Activated CD8-positive, alpha-beta memory T cell treated with anti-CD3 and anti-CD28 coated beads, Interleukin-2, amount 50 U/mL, for 1 hour (primary cell): ENCODE data around the gene TRIM17.

Experiments used
- DNase-seq: peaks from one replicate; pipeline ENCODE4 v3.0.0-alpha.2; 2020; ENCODE audit errors: extremely low read depth

TRIM17 gene

DNA sequence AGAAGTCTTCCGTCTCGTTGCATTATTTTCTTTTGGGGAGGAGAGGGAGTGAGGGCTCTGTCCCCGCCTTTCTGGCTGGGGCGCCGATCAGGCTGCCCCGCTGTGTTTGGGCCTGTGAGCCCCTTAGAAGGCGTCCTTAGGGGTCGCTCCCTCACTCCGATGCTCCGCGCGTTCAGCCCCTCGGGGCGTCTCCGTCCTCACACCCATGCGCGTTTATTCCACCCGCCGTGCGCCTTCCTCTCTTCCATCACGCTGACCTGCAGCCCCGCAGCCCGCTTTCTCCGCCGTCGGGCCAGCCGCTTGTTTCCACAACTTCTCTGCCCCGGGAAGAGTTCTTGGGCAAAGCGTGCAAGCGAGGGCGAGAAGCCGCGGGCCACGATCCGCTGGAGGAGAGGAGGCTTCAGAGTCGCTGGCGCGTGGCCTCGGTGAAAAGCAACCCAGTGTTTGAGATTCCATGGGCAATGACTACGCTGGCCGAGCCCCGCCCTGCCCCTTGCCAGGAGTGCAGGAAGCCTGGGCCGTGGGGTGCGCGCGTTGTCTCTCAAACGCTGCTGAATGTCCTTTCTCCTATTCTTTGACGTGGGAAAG is 37.7 kb downstream of the TRIM17 start:
- DNase-seq, result no peak

DNA sequence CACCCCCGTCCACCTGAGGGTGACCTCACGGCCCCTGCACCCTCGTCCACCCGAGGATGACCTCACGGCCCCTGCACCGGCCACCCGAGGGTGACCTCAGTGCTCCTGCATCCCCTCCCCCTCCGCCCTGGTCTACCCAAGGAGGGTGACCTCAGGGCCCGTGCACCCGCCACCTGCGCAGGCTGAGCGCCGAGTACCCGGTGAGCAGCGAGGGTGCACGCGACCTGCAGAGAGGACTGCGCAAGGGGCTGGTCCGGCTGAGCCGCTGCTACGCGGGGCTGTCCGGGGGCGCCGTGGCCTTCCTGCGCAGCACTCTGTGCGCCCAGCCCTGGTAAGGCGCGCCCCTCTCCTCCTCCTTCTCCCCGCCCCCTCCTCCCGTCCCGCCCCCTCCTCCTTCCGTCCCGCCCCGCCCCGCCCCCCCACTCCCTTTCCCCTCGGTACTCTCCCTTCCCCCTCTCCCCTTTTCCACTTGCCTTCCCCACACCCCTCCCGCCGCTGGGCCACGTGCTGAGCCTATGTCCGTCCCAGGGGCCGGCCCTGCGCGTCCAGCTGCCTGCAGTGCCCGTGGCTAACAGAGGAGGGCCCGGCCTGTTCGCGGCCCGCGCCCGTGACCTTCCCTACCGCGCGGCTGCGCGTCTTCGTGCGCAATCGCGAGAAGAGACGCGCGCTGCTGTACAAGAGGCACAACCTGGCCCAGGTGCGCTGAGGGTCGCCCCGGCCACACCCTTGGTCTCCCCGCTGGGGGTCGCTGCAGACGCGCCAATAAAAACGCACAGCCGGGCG is 38.4 kb downstream of the TRIM17 start:
- DNase-seq, result no peak

DNA sequence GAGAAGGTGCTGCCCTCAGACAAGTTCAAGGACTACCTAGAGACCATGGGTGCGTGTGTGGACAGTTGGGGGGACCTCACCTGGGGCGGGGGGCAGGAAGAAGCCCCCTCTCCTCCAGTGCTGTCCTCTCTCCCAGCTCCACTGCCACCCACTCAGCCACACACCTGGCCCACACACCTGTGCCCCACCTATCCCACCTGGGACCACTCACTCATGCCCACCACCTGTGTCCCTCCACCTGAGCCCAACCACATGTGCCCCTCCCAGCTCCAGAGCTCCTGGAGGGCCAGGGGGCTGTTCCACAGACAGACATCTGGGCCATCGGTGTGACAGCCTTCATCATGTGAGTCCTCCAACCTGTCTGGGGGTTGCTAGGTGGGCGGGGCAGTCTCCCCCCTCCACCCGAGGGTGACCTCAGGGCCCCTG is 39.0 kb downstream of the TRIM17 start:
- no peak for DNase-seq

DNA sequence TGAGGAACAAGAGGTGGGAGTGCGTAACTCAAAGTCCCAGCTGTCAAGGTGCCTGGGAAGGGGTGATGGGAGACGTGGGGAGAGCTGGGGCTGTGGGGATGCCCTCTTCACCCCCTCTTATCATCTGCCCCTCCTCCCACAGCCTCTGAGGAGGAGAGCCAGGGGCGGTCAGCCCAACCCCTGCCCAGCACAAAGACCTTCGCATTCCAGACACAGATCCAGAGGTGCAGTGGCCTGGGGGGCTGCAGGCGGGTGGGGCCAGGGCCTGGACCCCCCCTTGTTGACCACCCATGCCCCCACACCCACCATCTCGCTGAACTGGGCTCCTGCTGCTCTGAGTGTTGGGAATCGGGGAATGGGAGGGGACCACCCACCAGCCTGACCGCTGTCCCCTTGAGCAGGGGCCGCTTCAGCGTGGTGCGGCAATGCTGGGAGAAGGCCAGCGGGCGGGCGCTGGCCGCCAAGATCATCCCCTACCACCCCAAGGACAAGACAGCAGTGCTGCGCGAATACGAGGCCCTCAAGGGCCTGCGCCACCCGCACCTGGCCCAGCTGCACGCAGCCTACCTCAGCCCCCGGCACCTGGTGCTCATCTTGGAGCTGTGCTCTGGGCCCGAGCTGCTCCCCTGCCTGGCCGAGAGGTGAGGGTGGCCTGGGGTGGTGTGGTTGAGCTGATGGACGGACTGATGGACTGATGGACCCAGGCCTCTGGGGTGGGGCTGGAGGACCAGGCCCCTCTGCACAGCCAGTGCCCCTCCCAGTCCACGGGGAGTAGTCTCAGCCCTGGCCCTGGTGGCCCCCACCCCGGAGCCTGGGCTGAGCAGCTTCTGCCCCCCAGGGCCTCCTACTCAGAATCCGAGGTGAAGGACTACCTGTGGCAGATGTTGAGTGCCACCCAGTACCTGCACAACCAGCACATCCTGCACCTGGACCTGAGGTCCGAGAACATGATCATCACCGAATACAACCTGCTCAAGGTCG is 39.7 kb downstream of the TRIM17 start:
- DNase-seq, result no peak

DNA sequence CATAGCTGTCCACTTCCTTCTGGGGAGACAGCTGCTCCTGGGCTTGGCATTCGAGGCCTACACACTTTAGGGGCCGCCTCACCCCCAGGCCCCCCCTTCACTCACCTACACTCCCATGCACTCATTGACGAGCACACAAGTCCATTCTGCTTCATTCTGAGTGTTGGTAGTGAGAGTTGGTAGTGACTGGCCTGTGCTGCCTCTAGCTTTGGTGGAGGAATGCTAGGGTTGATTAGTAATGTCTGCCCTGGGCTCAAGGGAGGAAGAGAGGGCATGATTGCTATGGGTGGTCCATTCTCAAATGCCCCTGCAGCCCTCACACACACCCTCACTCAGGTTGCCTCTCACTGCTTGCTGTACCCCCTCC is 40.4 kb downstream of the TRIM17 start:
- DNase-seq, result no peak

DNA sequence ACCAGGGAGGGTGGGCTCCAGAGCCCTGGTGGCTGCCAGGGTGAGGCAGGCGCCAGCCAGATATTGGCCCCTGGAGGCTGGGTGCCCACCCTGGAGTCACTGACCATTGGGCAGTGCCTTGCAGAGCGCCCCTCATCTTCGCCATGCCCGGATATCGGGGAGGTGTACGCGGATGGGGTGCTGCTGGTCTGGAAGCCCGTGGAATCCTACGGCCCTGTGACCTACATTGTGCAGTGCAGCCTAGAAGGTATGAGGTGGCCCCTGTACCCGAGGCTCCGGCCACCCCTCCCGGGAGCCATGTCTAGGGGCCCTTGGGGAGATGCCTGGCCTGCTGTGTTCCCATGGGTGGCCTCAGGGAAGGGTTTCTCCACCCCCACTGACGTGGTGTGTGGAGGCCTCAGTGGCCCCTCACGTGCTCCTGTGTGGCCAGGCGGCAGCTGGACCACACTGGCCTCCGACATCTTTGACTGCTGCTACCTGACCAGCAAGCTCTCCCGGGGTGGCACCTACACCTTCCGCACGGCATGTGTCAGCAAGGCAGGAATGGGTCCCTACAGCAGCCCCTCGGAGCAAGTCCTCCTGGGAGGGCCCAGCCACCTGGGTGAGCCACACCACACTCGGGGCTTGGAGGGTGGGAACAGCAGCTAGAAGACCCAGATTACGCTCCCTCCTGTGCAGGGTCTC is 40.9 kb downstream of the TRIM17 start:
- no peak for DNase-seq

DNA sequence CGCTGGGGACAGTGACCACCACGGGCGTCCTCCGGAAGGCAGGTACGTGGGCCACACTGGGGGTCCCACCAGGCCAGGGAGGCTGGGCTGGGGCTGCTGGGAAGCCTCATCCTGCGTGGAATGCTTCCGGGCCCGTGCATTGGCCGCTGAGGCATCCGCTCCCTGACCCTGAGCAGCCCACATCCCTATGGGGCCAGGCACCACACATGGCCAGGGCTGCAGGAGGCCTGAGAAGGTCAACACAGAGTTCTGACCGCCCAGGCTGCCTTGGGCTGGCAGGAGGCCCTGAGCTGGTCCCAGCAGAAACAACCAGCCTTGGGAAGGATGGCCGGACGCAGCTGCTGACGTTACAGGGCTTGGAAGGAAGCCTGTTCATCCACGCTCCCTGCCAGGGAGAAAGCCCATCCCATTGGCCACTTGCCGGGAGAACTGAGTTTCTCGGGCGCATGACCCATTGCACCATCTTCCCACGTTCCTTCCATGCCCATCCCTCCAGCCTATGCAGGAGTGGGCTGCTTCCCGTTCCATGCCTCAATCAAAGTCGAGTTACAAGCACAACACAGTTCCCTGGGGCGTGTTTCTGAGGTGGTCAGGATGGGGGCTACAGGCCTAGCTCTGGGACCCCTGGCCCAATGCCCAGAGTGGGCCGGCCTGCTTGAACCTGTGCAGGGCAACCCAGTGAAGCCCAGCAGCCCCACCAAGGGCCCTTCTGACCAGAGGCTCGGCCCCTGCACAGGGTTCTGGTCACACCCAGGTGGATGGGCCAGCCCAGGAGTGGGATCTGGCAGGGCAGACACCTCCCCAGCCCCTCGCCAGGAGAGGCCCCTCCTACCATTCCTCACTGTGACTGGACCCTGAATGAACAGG is 41.7 kb downstream of the TRIM17 start:
- no peak for DNase-seq

DNA sequence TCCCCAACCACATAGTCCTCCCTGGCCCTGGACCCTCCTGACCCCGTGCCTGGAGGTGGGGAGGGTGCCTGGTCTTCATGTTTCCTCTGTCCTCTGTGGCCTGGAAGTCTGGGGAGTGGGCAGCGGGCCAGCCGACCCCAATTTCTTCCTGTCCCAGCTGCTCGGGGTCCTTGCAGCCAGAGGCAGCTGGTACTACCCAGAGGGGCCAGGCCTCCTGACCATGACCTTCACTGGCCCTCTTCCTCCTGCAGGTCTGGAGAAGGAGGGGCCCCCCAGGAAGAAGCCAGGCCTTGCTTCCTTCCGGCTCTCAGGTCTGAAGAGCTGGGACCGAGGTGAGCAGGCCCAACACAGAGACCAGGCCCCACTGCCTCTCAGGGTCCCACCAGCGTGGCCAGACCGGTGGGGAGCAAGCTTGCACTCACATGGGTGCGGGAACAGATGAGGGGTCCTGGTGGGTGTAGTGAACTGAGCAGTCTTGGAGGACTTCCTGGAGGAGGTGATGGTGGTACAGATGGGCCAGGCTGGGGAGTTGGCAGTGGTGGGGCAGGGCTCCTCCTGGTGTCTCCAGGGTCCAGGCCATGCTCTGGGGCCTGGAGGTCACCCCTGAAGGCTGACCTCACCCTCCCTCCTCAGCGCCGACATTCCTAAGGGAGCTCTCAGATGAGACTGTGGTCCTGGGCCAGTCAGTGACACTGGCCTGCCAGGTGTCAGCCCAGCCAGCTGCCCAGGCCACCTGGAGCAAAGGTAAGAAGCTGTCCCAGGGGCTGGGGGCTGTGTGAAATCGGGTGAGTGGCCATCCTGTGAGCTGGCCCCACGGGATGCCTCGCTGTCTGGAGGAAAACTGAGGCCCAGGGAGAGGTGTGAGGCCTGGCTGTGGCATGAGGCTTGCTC is 42.7 kb downstream of the TRIM17 start:
- DNase-seq, result no peak

DNA sequence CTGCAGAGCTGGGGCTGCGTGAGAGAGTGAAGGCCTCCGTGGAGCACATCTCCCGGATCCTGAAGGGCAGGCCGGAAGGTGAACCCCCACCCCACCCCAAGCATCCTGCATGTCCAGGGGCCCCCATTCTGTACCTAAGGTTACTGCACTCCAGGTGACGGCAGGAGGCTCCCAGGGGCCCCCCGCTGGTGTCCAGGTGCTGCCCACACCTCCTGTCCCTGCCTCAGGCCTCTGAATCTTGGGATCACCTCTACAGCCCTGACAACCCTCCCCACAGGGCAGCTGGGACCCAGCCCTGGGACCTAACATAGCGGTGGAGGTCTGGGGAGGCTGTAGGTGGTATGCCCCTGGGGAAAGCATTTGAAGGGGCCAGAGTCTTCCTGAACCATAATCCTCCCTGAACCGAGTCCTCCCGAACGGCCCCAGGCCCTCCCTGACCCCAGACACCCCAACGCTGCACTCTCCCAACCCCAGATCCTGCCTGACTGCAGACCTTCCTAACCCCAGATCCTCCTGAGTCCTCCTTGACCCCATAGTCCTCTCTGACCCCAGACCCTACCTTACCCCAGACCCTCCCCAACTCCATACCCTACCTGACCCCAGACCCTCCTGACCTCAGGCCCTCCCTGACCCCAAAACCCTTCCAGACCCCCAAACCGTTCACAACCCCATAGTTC is 43.5 kb downstream of the TRIM17 start:
- no peak for DNase-seq

DNA sequence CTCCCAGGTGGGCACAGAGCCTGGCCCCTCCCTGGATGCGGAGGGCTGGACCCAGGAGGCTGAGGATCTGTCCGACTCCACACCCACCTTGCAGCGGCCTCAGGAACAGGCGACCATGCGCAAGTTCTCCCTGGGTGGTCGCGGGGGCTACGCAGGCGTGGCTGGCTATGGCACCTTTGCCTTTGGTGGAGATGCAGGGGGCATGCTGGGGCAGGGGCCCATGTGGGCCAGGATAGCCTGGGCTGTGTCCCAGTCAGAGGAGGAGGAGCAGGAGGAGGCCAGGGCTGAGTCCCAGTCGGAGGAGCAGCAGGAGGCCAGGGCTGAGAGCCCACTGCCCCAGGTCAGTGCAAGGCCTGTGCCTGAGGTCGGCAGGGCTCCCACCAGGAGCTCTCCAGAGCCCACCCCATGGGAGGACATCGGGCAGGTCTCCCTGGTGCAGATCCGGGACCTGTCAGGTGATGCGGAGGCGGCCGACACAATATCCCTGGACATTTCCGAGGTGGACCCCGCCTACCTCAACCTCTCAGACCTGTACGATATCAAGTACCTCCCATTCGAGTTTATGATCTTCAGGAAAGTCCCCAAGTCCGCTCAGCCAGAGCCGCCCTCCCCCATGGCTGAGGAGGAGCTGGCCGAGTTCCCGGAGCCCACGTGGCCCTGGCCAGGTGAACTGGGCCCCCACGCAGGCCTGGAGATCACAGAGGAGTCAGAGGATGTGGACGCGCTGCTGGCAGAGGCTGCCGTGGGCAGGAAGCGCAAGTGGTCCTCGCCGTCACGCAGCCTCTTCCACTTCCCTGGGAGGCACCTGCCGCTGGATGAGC is 44.3 kb downstream of the TRIM17 start:
- DNase-seq, result no peak

DNA sequence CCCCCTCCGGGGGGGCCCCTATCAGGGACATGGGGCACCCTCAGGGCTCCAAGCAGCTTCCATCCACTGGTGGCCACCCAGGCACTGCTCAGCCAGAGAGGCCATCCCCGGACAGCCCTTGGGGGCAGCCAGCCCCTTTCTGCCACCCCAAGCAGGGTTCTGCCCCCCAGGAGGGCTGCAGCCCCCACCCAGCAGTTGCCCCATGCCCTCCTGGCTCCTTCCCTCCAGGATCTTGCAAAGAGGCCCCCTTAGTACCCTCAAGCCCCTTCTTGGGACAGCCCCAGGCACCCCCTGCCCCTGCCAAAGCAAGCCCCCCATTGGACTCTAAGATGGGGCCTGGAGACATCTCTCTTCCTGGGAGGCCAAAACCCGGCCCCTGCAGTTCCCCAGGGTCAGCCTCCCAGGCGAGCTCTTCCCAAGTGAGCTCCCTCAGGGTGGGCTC is 44.9 kb downstream of the TRIM17 start:
- DNase-seq, result no peak

DNA sequence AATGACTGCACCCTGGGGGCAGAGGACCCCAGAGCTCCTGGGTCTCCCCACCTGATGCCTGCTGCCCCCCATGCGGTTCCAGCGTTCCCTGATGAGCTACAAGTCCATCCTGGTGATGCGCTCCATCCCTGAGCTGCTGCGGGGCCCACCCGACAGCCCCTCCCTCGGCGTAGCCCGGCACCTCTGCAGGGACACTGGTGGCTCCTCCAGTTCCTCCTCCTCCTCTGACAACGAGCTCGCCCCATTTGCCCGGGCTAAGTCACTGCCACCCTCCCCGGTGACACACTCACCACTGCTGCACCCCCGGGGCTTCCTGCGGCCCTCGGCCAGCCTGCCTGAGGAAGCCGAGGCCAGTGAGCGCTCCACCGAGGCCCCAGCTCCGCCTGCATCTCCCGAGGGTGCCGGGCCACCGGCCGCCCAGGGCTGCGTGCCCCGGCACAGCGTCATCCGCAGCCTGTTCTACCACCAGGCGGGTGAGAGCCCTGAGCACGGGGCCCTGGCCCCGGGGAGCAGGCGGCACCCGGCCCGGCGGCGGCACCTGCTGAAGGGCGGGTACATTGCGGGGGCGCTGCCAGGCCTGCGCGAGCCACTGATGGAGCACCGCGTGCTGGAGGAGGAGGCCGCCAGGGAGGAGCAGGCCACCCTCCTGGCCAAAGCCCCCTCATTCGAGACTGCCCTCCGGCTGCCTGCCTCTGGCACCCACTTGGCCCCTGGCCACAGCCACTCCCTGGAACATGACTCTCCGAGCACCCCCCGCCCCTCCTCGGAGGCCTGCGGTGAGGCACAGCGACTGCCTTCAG is 45.5 kb downstream of the TRIM17 start:
- no peak for DNase-seq

DNA sequence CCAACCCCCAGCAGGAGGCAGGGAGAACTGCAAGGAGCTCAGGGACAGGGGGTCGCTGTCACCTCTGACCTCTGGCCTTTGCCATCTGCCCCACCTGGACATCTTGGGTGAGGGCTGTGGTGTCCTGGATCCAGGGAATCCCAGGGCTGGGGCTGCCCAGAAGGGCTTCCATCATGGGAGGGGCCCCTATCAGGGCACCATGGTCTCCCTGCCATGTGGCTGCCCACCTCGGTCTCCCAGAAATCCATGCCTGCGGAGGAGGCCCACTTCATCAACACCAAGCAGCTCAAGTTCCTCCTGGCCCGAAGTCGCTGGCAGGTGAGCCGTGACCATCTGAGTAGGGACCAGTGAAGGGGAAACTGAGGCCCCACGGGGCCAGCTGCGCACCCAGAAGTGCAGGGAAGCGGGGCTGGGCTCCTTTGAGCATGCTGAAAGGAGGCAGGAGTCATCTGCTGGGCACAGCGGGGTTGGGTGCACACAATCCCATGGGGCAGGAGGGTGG is 46.2 kb downstream of the TRIM17 start:
- DNase-seq, result no peak

DNA sequence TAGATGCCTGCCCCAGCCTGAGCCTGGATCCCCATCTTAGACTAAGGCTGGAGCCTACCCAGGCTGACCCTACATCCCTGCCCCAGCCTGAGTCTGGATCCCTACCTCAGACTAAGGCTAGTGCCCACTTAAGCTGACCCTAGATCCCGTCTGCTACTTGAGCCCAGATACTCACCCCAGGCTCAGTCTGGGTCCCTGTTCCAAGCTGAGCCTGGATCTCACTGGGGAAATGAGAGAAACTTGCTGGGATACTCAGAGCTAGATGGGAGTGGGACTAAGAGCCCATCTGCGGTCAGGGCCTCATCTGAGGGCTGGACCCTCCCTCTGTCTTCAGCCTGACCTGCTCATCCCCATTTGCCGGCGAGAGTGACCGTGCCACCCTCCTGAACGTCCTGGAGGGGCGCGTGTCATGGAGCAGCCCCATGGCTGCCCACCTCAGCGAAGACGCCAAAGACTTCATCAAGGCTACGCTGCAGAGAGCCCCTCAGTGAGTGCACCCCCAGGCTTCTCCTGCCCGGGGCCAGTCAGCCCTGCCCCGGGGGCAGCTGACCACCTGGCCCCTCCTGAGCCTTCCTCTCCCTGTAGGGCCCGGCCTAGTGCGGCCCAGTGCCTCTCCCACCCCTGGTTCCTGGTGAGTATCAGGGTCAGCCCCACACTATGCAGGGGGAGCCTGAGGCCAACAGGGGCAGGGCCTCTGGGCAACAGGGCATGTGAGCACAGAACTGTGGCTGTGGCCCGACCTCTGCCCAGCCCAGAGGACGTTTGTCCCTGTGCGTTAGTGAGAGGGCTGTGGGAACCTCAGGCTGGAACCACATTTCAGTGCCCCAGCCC is 46.8 kb downstream of the TRIM17 start:
- no peak for DNase-seq

DNA sequence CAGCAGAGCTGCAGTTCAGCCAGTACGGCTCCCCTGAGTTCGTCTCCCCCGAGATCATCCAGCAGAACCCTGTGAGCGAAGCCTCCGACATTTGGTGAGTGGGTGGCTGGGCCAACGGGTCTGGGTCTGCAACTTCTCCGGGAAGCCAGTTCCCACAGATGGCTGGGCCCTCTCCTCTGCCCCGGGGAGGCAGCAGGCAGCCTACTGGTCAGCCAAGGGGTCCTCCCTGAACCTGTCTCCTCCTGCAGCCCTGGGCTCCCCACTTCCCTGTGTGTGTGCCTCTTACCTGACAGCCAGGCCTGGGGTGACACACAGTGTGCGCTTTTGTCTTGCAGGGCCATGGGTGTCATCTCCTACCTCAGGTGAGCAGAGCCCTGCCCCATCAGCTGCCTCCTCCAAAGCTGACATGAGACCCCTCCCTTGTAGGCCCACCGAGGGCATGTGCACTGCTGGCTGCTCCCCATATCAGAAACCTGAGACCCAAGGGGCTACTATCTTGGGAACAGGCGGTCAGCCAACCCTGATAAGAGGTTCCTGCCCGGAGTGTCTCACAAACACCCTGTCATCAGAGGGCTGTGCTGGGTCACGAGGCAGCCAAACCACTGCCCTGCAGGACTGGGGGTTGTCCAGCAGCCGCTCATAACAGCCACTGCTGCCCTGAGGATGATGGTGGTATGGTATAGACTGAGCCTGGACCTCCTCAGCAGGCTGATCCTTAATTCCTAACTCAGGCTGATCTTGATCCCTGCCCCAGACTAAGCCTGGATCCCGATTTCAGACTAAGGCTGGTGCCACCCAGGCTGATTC is 47.7 kb downstream of the TRIM17 start:
- no peak for DNase-seq
